Vagina (tissue), 2 donors: ENCODE measurements around the gene FBRSL1. TPM values are rescaled to one million over a fixed set of nuclear protein-coding genes. Genes with fewer than 3 reads are reported as not detected.
"Not testable (repeated sequence)": the region's sequence is repeated elsewhere in the genome, so short reads cannot be mapped to it uniquely, and the experiment has no call there.

Experiments used
- DNase-seq, 2 donors: peaks; one replicate each; pipeline ENCODE4 v3.0.0-alpha.2; 2017; ENCODE audit errors: extremely low spot score in 2 of 2
- H3K27ac ChIP-seq: fragments of 200-600 bp; sonication (generic); one replicate; pipeline ENCODE4 v1.5.1; 2019
- H3K27me3 ChIP-seq: fragments of 200-600 bp; sonication (generic); one replicate; pipeline ENCODE4 v1.5.1; 2019
- H3K36me3 ChIP-seq, 2 donors: fragments of 200-600 bp; sonication (generic); one replicate each; pipeline ENCODE4 v1.5.1; 2017 to 2019
- H3K4me1 ChIP-seq: fragments of 200-600 bp; sonication (generic); one replicate; pipeline ENCODE4 v1.5.1; 2019
- H3K4me3 ChIP-seq, 2 donors: fragments of 200-600 bp; sonication (generic); 1 replicate in 1 of 2; 2 replicates in 1 of 2; pipeline ENCODE4 v1.5.1; 2016 to 2019
- H3K9me3 ChIP-seq: fragments of 200-600 bp; sonication (generic); one replicate; pipeline ENCODE4 v1.5.1; 2019
- CTCF ChIP-seq, 3 experiments: fragments of 450-650 bp in 2 of 3; fragments of 200-600 bp in 1 of 3; sonication (generic) in 1 of 3; IDR thresholded peaks; one replicate each; pipeline ENCODE4 v1.5.1; 2017 to 2019; ENCODE audit warnings: antibody characterized with exemption in 3 of 3, mild to moderate bottlenecking in 2 of 3, moderate library complexity in 2 of 3
- POLR2A ChIP-seq, 2 donors: fragments of 450-650 bp; IDR thresholded peaks; one replicate each; pipeline ENCODE4 v1.6.1; 2017; ENCODE audit warnings: antibody characterized with exemption in 2 of 2, mild to moderate bottlenecking in 2 of 2, moderate library complexity in 2 of 2
- POLR2AphosphoS5 ChIP-seq, 2 donors: sonication (generic); formaldehyde crosslinking; IDR thresholded peaks; one replicate each; pipeline ENCODE4 v1.9.0; 2017; ENCODE audit warnings: antibody characterized with exemption in 2 of 2, mild to moderate bottlenecking in 2 of 2, low read depth in 1 of 2; ENCODE audit not compliant: insufficient read depth in 1 of 2
- intact Hi-C: fragments of 100-400 bp; cut with DNase I; formaldehyde crosslinking; loops from one replicate; pipeline ENCODE4 v1.15.1; 2023
- total RNA-seq: library from RNA; depleted of rRNA; stranded (reverse); fragments of >200 nt; gene quantifications from one replicate; pipeline ENCODE4 v1.2.3, GENCODE V29; 2016

FBRSL1 gene
- total RNA-seq, 1 donor from 2014 or later, result 11.0 TPM

GRCh38 chr12:132474237-132474741 is 15.7 kb upstream of the FBRSL1 start:
- Histone ChIP-seq H3K36me3 (no peaks in the 10 kb centered on the region), H3K27me3 (no peaks in the 10 kb centered on the region), H3K9me3 (no peaks in the 10 kb centered on the region), H3K4me3 (no peak overlapping the region), H3K27ac (no peak overlapping the region), H3K4me1 (no peaks in the 10 kb centered on the region)
- no peak for DNase-seq
- intact Hi-C loops, result no loop called here
- TF ChIP-seq POLR2A (IDR thresholded peaks at IDR 0.05) (no peak), POLR2AphosphoS5 (IDR thresholded peaks at IDR 0.05; ENCODE audit: insufficient read depth in 1 of 2, low read depth in 1 of 2) (no peak), CTCF (IDR thresholded peaks at IDR 0.05) (no peak)

GRCh38 chr12:132474799-132475303 is 15.1 kb upstream of the FBRSL1 start:
- H3K27ac ChIP-seq, DNase-seq, H3K4me3 ChIP-seq, H3K36me3 ChIP-seq, H3K27me3 ChIP-seq, H3K4me1 ChIP-seq, intact Hi-C loops, H3K9me3 ChIP-seq: not testable (repeated sequence)

GRCh38 chr12:132475304-132476037 is 14.5 kb upstream of the FBRSL1 start:
- Histone ChIP-seq H3K27me3 (no peaks in the 10 kb centered on the region), H3K27ac (no peak overlapping the region), H3K4me1 (no peaks in the 10 kb centered on the region), H3K36me3 (no peaks in the 10 kb centered on the region), H3K9me3 (no peaks in the 10 kb centered on the region), H3K4me3 (no peak overlapping the region)
- no peak for DNase-seq
- TF ChIP-seq POLR2AphosphoS5 (IDR thresholded peaks at IDR 0.05; ENCODE audit: insufficient read depth in 1 of 2, low read depth in 1 of 2), result no peak
- TF ChIP-seq POLR2A (IDR thresholded peaks at IDR 0.05), result no peak
- TF ChIP-seq CTCF (IDR thresholded peaks at IDR 0.05), result no peak
- intact Hi-C loops, result no loop called here

GRCh38 chr12:132476038-132476414 is 13.9 kb upstream of the FBRSL1 start:
- DNase-seq, result no peak
- Histone ChIP-seq H3K27ac (no peak overlapping the region), H3K27me3 (no peaks in the 10 kb centered on the region), H3K4me3 (no peak overlapping the region), H3K9me3 (no peaks in the 10 kb centered on the region), H3K4me1 (no peaks in the 10 kb centered on the region), H3K36me3 (no peaks in the 10 kb centered on the region)
- intact Hi-C loops, result no loop called here
- no peak for TF ChIP-seq POLR2AphosphoS5 (IDR thresholded peaks at IDR 0.05; ENCODE audit: insufficient read depth in 1 of 2, low read depth in 1 of 2)
- TF ChIP-seq POLR2A (IDR thresholded peaks at IDR 0.05), result no peak
- TF ChIP-seq CTCF (IDR thresholded peaks at IDR 0.05), result no peak

- Histone ChIP-seq H3K9me3 (no peaks in the 10 kb centered on the region), H3K27me3 (no peaks in the 10 kb centered on the region), H3K36me3 (no peaks in the 10 kb centered on the region), H3K4me1 (no peaks in the 10 kb centered on the region), H3K27ac (no peak overlapping the region), H3K4me3 (no peak overlapping the region)
- TF ChIP-seq POLR2AphosphoS5 (IDR thresholded peaks at IDR 0.05; ENCODE audit: insufficient read depth in 1 of 2, low read depth in 1 of 2), result no peak
- no peak for TF ChIP-seq POLR2A (IDR thresholded peaks at IDR 0.05)
- no peak for TF ChIP-seq CTCF (IDR thresholded peaks at IDR 0.05)
- DNase-seq, result no peak
- intact Hi-C loops, result no loop called here
These were observed 13.5 kb upstream of the FBRSL1 start for GRCh38 chr12:132476421-132476820.
